Measurements from ENCODE around the gene ZNF568. TPM values are rescaled to one million over a fixed set of nuclear protein-coding genes. Genes with fewer than 3 reads are reported as not detected.

Gene ZNF568
- total RNA-seq, 6 donors from 2014 or later: 4.8 to 12.3 (median 7.3) TPM

- no peaks in the 10 kb centered on the region for H3K27me3 ChIP-seq
- TF ChIP-seq EP300 (IDR thresholded peaks at IDR 0.05) (no peak), POLR2A (IDR thresholded peaks at IDR 0.05) (no peak), POLR2AphosphoS5 (IDR thresholded peaks at IDR 0.05) (no peak)
- TF ChIP-seq, protein P1, sequence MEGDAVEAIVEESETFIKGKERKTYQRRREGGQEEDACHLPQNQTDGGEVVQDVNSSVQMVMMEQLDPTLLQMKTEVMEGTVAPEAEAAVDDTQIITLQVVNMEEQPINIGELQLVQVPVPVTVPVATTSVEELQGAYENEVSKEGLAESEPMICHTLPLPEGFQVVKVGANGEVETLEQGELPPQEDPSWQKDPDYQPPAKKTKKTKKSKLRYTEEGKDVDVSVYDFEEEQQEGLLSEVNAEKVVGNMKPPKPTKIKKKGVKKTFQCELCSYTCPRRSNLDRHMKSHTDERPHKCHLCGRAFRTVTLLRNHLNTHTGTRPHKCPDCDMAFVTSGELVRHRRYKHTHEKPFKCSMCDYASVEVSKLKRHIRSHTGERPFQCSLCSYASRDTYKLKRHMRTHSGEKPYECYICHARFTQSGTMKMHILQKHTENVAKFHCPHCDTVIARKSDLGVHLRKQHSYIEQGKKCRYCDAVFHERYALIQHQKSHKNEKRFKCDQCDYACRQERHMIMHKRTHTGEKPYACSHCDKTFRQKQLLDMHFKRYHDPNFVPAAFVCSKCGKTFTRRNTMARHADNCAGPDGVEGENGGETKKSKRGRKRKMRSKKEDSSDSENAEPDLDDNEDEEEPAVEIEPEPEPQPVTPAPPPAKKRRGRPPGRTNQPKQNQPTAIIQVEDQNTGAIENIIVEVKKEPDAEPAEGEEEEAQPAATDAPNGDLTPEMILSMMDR (IDR thresholded peaks at IDR 0.05): no peak
- H3K9me3 ChIP-seq: peaks cover 10 to 59% (median 47%) of the 10 kb centered on the region in 4 donors
- no peak overlapping the region for H3K4me3 ChIP-seq
- peaks cover 7 to 33% (median 18%) of the 10 kb centered on the region in 4 donors for H3K36me3 ChIP-seq
- ATAC-seq (ENCODE audit: low FRiP score in 2 of 2) (no peak), DNase-seq (no peak)
- no peak overlapping the region for H3K27ac ChIP-seq
- no peaks in the 10 kb centered on the region for H3K4me1 ChIP-seq
- 84 to 87% methylated on average over 7 of the region's 7 CpGs for WGBS, 2 donors
Observed at GRCh38 chr19:36997843-36998235, 81.7 kb downstream of the ZNF568 start.

DNA sequence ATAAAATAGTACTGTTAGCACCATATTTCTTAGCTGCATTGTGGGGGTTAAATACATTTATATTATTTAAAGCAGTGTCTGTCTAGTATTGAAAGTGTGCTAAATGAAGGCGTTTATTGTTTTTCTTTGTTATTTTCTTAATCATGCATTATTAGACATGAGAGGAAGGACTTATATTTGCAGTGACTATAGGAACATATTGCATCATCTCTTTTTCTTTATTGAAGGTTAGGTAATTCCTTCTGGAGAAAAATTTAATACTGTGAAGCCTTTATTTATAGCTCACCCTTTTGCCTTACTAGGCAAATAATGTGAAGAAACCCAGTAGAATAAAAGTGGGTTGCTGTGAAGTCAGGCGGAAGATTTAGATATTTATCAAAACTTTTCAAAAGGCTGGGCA, 83.2 kb downstream of the ZNF568 start:
- DNase-seq (no peak), ATAC-seq (ENCODE audit: low FRiP score in 2 of 2) (no peak)
- H3K4me1 ChIP-seq: no peaks in the 10 kb centered on the region
- WGBS, 2 donors: 92 to 99% methylated on average over 2 of the region's 2 CpGs
- H3K9me3 ChIP-seq: peaks cover 6 to 61% (median 38%) of the 10 kb centered on the region in 4 donors
- peaks cover 7 to 28% (median 15%) of the 10 kb centered on the region in 4 donors for H3K36me3 ChIP-seq
- TF ChIP-seq POLR2A (IDR thresholded peaks at IDR 0.05): no peak
- no peak for TF ChIP-seq EP300 (IDR thresholded peaks at IDR 0.05)
- TF ChIP-seq, protein P1 (IDR thresholded peaks at IDR 0.05): no peak
- no peak for TF ChIP-seq POLR2AphosphoS5 (IDR thresholded peaks at IDR 0.05)
- H3K4me3 ChIP-seq: no peak overlapping the region
- H3K27me3 ChIP-seq: no peaks in the 10 kb centered on the region
- no peak overlapping the region for H3K27ac ChIP-seq

DNA sequence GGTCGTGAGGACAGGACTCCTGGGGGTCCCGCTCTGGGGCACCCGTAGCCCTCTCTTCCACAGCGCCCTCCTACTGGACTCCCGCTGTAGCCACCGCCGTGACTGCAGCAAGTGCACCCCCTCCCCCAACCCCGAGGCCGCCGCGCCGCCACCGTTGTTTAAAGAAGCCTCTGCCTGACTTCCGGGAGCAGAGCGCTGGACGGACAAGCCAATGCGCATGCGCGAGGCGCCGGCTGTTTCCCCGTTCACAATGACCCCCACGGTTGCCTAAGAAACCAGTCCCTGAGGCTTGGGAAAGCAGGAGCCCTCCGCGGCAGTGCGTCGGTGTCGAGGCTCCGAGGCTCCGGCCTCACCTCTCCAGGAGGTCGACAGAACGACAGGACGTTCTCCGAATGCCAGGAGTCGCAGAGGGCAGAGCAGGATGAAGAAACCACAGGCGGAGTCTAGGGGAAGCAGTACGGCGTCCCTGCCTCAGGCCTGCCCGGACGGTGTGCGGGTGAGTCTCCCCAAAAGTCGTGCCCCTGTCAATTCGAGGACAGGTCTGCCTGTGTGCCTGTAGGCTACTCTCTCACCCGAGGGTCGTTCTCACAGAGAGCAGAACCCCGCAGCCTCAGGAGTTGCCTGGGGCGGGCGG, 91.6 kb downstream of the ZNF568 start:
- Histone ChIP-seq H3K4me1 (no peaks in the 10 kb centered on the region), H3K4me3 (peak overlapping the region in 3 of 4 donors; percentile 29 to 48 (median 45)), H3K27ac (peak overlapping the region in 2 of 4 donors; percentile 15 to 36), H3K36me3 (no peaks in the 10 kb centered on the region), H3K9me3 (peaks cover 6 to 69% (median 53%) of the 10 kb centered on the region in 4 donors), H3K27me3 (no peaks in the 10 kb centered on the region)
- ATAC-seq (ENCODE audit: low FRiP score in 2 of 2) (peak in 1 of 2 donors; percentile 77), DNase-seq (peak in 1 of 2 donors; percentile 93)
- 29 to 82% methylated on average over 7 to 40 of the region's 48 CpGs for WGBS, 2 donors
- TF ChIP-seq EP300 (IDR thresholded peaks at IDR 0.05) (no peak), POLR2AphosphoS5 (IDR thresholded peaks at IDR 0.05) (no peak), POLR2A (IDR thresholded peaks at IDR 0.05) (no peak)
- TF ChIP-seq, protein P1 (IDR thresholded peaks at IDR 0.05): no peak

GRCh38 chr19:37009871-37010270, 93.7 kb downstream of the ZNF568 start:
- Histone ChIP-seq H3K4me1 (no peaks in the 10 kb centered on the region), H3K9me3 (peaks cover 6 to 77% (median 65%) of the 10 kb centered on the region in 4 donors), H3K27ac (no peak overlapping the region), H3K36me3 (no peaks in the 10 kb centered on the region), H3K27me3 (no peaks in the 10 kb centered on the region), H3K4me3 (no peak overlapping the region)
- 90 to 94% methylated on average over 16 to 28 of the region's 28 CpGs for WGBS, 2 donors
- DNase-seq (peak in 1 of 2 donors; percentile 69), ATAC-seq (ENCODE audit: low FRiP score in 2 of 2) (no peak)
- TF ChIP-seq POLR2AphosphoS5 (IDR thresholded peaks at IDR 0.05) (no peak), POLR2A (IDR thresholded peaks at IDR 0.05) (no peak), EP300 (IDR thresholded peaks at IDR 0.05) (no peak)
- TF ChIP-seq, protein P1 (IDR thresholded peaks at IDR 0.05): no peak
